GM23338 (cell line): ENCODE measurements around the gene AP1AR. TPM values are rescaled to one million over a fixed set of nuclear protein-coding genes. Genes with fewer than 3 reads are reported as not detected.

Experiments
- ATAC-seq: fragments of 200-7000 bp; cut with Tn5 transposase; 3 replicates; pipeline ENCODE4 v1.9.1; 2020
- DNase-seq: peaks from one replicate; pipeline ENCODE4 v3.0.0-alpha.2; 2015; ENCODE audit warnings: low spot score
- H2AFZ ChIP-seq: fragments of 200-600 bp; sonication (generic); 2 replicates; pipeline ENCODE4 v1.8.0; 2016; ENCODE audit warnings: antibody characterized with exemption, mild to moderate bottlenecking, moderate library complexity
- H3F3A ChIP-seq: fragments of 200-600 bp; sonication (generic); replicated peaks from 2 replicates; pipeline ENCODE4 v1.8.0; 2017; ENCODE audit warnings: antibody characterized with exemption, mixed run types, low read depth
- H3K27ac ChIP-seq: fragments of 200-600 bp; sonication (generic); 2 replicates; pipeline ENCODE4 v1.6.1; 2016; ENCODE audit warnings: low read depth
- H3K27me3 ChIP-seq: fragments of 200-600 bp; sonication (generic); 2 replicates; pipeline ENCODE4 v1.8.0; 2016; ENCODE audit warnings: mild to moderate bottlenecking, mixed run types, moderate library complexity; ENCODE audit not compliant: insufficient read depth
- H3K36me3 ChIP-seq: fragments of 200-600 bp; sonication (generic); 2 replicates; pipeline ENCODE4 v1.8.0; 2016; ENCODE audit warnings: mild to moderate bottlenecking; ENCODE audit not compliant: insufficient read depth
- H3K4me1 ChIP-seq: fragments of 200-600 bp; sonication (generic); 2 replicates; pipeline ENCODE4 v1.8.0; 2016; ENCODE audit warnings: mild to moderate bottlenecking, moderate library complexity; ENCODE audit not compliant: insufficient read depth
- H3K4me2 ChIP-seq: fragments of 200-600 bp; sonication (generic); 2 replicates; pipeline ENCODE4 v1.7.1; 2017; ENCODE audit warnings: mixed run types
- H3K4me3 ChIP-seq: fragments of 200-600 bp; sonication (generic); 2 replicates; pipeline ENCODE4 v1.6.1; 2016; ENCODE audit warnings: mixed run types
- H3K79me2 ChIP-seq: fragments of 200-600 bp; sonication (generic); replicated peaks from 2 replicates; pipeline ENCODE4 v1.8.0; 2017; ENCODE audit warnings: mild to moderate bottlenecking; ENCODE audit not compliant: insufficient read depth
- H3K9me2 ChIP-seq: fragments of 200-600 bp; sonication (generic); 2 replicates; pipeline ENCODE4 v1.8.0; 2017; ENCODE audit not compliant: insufficient read depth
- H4K20me1 ChIP-seq: fragments of 200-600 bp; sonication (generic); replicated peaks from 2 replicates; pipeline ENCODE4 v1.8.0; 2017; ENCODE audit warnings: mild to moderate bottlenecking; ENCODE audit not compliant: insufficient read depth
- H3K27ac Mint-ChIP-seq: 2 replicates; pipeline ENCODE4 v1.8.0; 2020; ENCODE audit warnings: inconsistent platforms, mild to moderate bottlenecking, moderate library complexity, mixed read lengths
- H3K27me3 Mint-ChIP-seq: 3 replicates; pipeline ENCODE4 v1.8.0; 2022; ENCODE audit warnings: low read depth, mild to moderate bottlenecking, moderate library complexity, mixed read lengths, inconsistent platforms; ENCODE audit not compliant: insufficient read depth, poor library complexity
- H3K36me3 Mint-ChIP-seq: 3 replicates; pipeline ENCODE4 v1.8.0; 2021; ENCODE audit warnings: low read depth, mild to moderate bottlenecking, inconsistent platforms, moderate library complexity, mixed read lengths
- H3K4me1 Mint-ChIP-seq: 3 replicates; pipeline ENCODE4 v1.8.0; 2020; ENCODE audit warnings: mild to moderate bottlenecking, inconsistent platforms, mixed read lengths
- H3K4me3 Mint-ChIP-seq: 3 replicates; pipeline ENCODE4 v1.8.0; 2021; ENCODE audit warnings: moderate library complexity, mild to moderate bottlenecking, inconsistent platforms, mixed read lengths
- H3K9me3 Mint-ChIP-seq: 3 replicates; pipeline ENCODE4 v1.8.0; 2020; ENCODE audit warnings: moderate library complexity, mild to moderate bottlenecking, inconsistent platforms, mixed read lengths
- CREB1 ChIP-seq: fragments of 250-450 bp; sonication (Bioruptor Pico); IDR thresholded peaks from 2 replicates; pipeline ENCODE4 v1.5.0; 2020; ENCODE audit warnings: low read depth, mild to moderate bottlenecking, moderate library complexity
- CTCF ChIP-seq, 2 experiments: fragments of 200-600 bp in 1 of 2; sonication (generic) in 1 of 2; conservative IDR thresholded peaks; 2 replicates each; pipeline versions ENCODE4 v1.5.1 to v1.6.1; 2016 to 2017; ENCODE audit warnings: antibody characterized with exemption in 2 of 2, low read depth in 2 of 2, mild to moderate bottlenecking in 2 of 2, moderate library complexity in 1 of 2
- EZH2 ChIP-seq: fragments of 200-600 bp; sonication (generic); IDR thresholded peaks from one replicate; pipeline ENCODE4 v1.8.0; 2017; ENCODE audit warnings: antibody characterized with exemption, mild to moderate bottlenecking, low read depth; ENCODE audit not compliant: unreplicated experiment
- JUNB ChIP-seq: IDR thresholded peaks from one replicate; pipeline ENCODE4 v1.6.1; 2016; ENCODE audit warnings: antibody characterized with exemption; ENCODE audit not compliant: unreplicated experiment
- NANOG ChIP-seq: IDR thresholded peaks from 2 replicates; pipeline ENCODE4 v1.6.1; 2016; ENCODE audit warnings: antibody characterized with exemption, borderline replicate concordance
- POLR2AphosphoS5 ChIP-seq: IDR thresholded peaks from 2 replicates; pipeline ENCODE4 v1.6.1; 2016; ENCODE audit warnings: antibody characterized with exemption, low read depth
- REST ChIP-seq: IDR thresholded peaks from one replicate; pipeline ENCODE4 v1.6.1; 2018; ENCODE audit warnings: antibody characterized with exemption; ENCODE audit not compliant: unreplicated experiment
- ZNF114 ChIP-seq: fragments of 250-450 bp; sonication (Bioruptor Pico); IDR thresholded peaks from 2 replicates; pipeline ENCODE4 v1.5.0; 2020; ENCODE audit warnings: mild to moderate bottlenecking, moderate library complexity
- ZNF331 ChIP-seq: fragments of 250-450 bp; sonication (Bioruptor Pico); IDR thresholded peaks from 2 replicates; pipeline ENCODE4 v1.5.0; 2020; ENCODE audit warnings: low read depth, mild to moderate bottlenecking, moderate library complexity
- polyA plus RNA-seq: library from polyadenylated mRNA; unstranded; fragments of >200 nt; fragmentation: Nextera tagmentation; extraction: Ambion mirVana; gene quantifications from 2 replicates; pipeline ENCODE4 v1.2.1, GENCODE V29; 2016
- total RNA-seq: library from RNA; depleted of rRNA; stranded (reverse); fragments of >200 nt; shearing (Covaris generic); gene quantifications from 2 replicates; pipeline ENCODE4 v1.2.3, GENCODE V29; 2014

Gene AP1AR
- total and polyA plus RNA-seq, 2 experiments from 2014 or later = 17.5 to 28.0 TPM

GRCh38 chr4:112284662-112285411, 53.2 kb downstream of the AP1AR start (continued):
- no peak for TF ChIP-seq REST

DNA sequence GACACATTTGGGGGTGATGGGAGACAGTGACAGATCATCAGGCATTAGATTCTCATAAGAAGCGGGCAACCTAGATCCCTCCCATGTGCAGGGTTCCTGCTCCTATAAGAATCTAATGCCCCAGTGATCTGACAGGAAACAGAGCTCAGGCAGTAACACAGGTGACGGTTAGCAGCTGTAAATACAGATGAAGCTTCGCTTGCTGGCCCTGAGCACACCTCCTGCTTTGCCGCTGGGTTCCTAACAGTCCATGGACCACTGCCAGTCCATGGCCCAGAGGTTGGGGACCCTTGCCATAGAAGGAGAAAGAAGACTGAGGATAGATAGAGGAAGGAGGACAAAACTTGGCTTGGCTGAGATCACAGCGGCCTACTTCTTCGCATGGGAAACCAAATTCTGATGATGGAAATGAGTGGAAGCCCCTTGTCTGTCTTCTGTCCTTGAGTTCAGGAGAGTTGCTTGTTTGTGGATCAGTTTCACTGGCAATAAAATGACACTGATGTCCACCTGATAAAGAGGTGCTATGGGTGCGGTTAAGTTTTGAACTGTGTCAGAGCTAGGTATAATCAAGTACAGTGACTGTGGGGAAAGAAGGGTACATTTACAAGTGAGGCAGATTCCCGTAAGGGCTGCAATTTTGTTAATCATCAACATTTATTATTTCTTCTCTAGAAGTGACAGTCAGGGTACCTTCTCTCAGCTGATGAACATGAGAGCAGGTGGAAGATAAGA, 55.8 kb downstream of the AP1AR start:
- Mint-ChIP-seq H3K27ac (no peak overlapping the region), H3K36me3 (peaks cover 7% of the 10 kb centered on the region; the same call in 2 of the 3 replicates), H3K9me3 (peaks cover 19% of the 10 kb centered on the region; the same call in 2 of the 3 replicates), H3K4me3 (no peak overlapping the region; the same call in 2 of the 3 replicates), H3K27me3 (peaks cover 26% of the 10 kb centered on the region), H3K4me1 (peaks cover 28% of the 10 kb centered on the region)
- Histone ChIP-seq H4K20me1 (no peaks in the 10 kb centered on the region), H3F3A (no peaks in the 10 kb centered on the region), H3K4me3 (no peak overlapping the region), H3K79me2 (no peaks in the 10 kb centered on the region), H3K27ac (no peak overlapping the region), H2AFZ (no peak overlapping the region), H3K27me3 (peaks cover 38% of the 10 kb centered on the region), H3K36me3 (no peaks in the 10 kb centered on the region), H3K9me2 (peaks cover 3% of the 10 kb centered on the region; the same call in 1 of the 2 replicates), H3K4me2 (no peak overlapping the region), H3K4me1 (peaks cover 5% of the 10 kb centered on the region; the same call in 1 of the 2 replicates)
- ATAC-seq (no peak), DNase-seq (no peak)
- no peak for TF ChIP-seq EZH2
- TF ChIP-seq ZNF331 (CRISPR knock-in tag) = no peak
- TF ChIP-seq REST = no peak
- TF ChIP-seq CREB1 (CRISPR knock-in tag) = no peak
- TF ChIP-seq POLR2AphosphoS5 = no peak
- no peak for TF ChIP-seq ZNF114
- TF ChIP-seq CTCF (conservative IDR thresholded peaks at IDR 0.05; ENCODE audit: low read depth in 2 of 2) = no peak
- no peak for TF ChIP-seq NANOG
- no peak for TF ChIP-seq JUNB
